ENCODE data around the gene EIF2B2. TPM values are rescaled to one million over a fixed set of nuclear protein-coding genes. Genes with fewer than 3 reads are reported as not detected.

The EIF2B2 gene
- total RNA-seq, 1 experiment from 2014 or later = 48.3 TPM

DNA sequence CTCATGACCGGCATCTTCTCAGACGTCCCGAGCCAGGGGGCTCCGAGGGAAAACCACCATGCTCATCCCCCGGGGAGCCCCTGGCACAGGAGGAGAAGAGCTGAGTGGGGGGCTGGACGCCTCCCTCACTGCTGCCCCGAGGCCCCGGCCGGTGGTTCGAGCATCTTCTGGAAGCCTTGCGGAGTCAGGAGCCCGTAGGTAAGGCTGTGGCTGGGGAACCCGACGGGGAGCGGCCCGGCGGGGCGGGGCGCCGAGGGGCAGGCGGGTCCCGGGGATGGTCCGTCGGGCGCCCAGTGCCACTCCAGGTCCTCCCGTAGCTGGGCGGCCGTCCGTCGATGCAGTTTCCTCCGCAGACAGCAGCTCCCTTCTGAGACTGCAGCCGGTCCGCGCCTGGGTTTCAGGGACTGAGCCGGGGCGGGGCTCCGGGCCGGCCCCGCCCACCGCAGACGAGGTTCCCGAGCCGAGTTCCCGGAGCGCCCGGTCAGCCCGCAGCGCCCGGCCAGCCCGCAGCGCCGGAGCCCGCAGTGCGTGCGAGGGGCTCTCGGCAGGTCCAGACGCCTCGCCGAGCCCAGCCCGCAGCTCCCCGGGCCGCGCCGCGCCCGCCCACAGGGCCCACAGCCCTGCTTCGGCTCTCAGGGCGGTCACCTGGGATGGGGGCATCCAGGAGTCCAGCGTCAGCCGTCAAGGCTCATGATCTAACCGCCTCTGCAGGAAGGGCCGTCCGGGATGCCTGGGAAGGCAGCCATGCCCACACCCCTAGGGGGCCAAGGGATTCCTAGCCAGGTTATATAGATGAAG lies 47.3 kb upstream of the EIF2B2 start, which contains the start of gene PGF:
Gene PGF, minus strand, starts transcription at position 369 of the 798 bp plus-strand sequence. Its CDS starts 355 bp downstream, at position 14.
- Histone ChIP-seq H2BK20ac (ENCODE audit: low read depth, low read length, poor library complexity, severe bottlenecking) (no peak within 1 kb of the TSS), H3K79me2 (ENCODE audit: insufficient read depth, low read length) (no peaks in the 10 kb centered on the region), H3T11ph (ENCODE audit: low read length) (no peak within 1 kb of the TSS), H3K79me1 (ENCODE audit: insufficient read depth, low read depth, low read length, poor library complexity, severe bottlenecking) (no peaks in the 10 kb centered on the region), H2AFZ (ENCODE audit: low read length) (no peak within 1 kb of the TSS), H3K56ac (ENCODE audit: insufficient read length, low read depth, low read length) (no peak within 1 kb of the TSS), H3K23me2 (ENCODE audit: insufficient read length, low read depth, low read length, poor library complexity, severe bottlenecking) (no peaks in the 10 kb centered on the region), H4K20me1 (ENCODE audit: control insufficient read depth, insufficient read depth, insufficient read length) (no peaks in the 10 kb centered on the region), H3K9me3 (ENCODE audit: control insufficient read depth, low read depth, low read length) (no peaks in the 10 kb centered on the region), H2AK5ac (ENCODE audit: insufficient read length, low read length) (no peak within 1 kb of the TSS), H3K9ac (ENCODE audit: extremely low read depth, insufficient read length, low read length) (no peak within 1 kb of the TSS), H2BK15ac (ENCODE audit: low read depth, low read length) (no peak within 1 kb of the TSS), H3K27me3 (ENCODE audit: insufficient read depth, low read length) (no peaks in the 10 kb centered on the region; the same call in 1 of the 2 replicates), H4K8ac (replicated peaks; ENCODE audit: insufficient read length, low read depth, low read length) (no peak within 1 kb of the TSS), H3K4me2 (ENCODE audit: insufficient read depth, insufficient read length, low read length) (peak within 1 kb of the TSS; percentile 18), H3K23ac (ENCODE audit: insufficient read length, low read depth, low read length) (no peak within 1 kb of the TSS), H3K14ac (ENCODE audit: insufficient read depth, low read length) (no peak within 1 kb of the TSS; the same call in 1 of the 2 replicates), H3K4ac (ENCODE audit: low read depth, low read length) (no peak within 1 kb of the TSS), H3K27ac (ENCODE audit: insufficient read length, low read depth, low read length) (no peak within 1 kb of the TSS), H3K18ac (ENCODE audit: insufficient read length, low read depth, low read length) (no peak within 1 kb of the TSS), H2BK12ac (ENCODE audit: insufficient read length, low read depth, low read length) (no peak within 1 kb of the TSS), H2BK120ac (ENCODE audit: low read depth, low read length, poor library complexity, severe bottlenecking) (no peak within 1 kb of the TSS), H4K5ac (ENCODE audit: insufficient read length, low read depth, low read length) (no peak within 1 kb of the TSS), H2BK5ac (ENCODE audit: insufficient read length, low read length) (no peak within 1 kb of the TSS), H3K4me1 (ENCODE audit: insufficient read depth, low read length) (no peaks in the 10 kb centered on the region; the same call in 1 of the 2 replicates), H4K91ac (ENCODE audit: insufficient read length, low read depth, low read length) (no peak within 1 kb of the TSS)
- Mint-ChIP-seq H3K4me3 (peak within 1 kb of the TSS; percentile 51 to 73), H3K27me3 (ENCODE audit: low read depth) (peaks cover 21% of the 10 kb centered on the region), H3K9me3 (no peaks in the 10 kb centered on the region), H3K4me1 (peaks cover 10 to 15% of the 10 kb centered on the region in 2 experiments), H3K27ac (no peak within 1 kb of the TSS), H3K36me3 (ENCODE audit: insufficient read depth in 1 of 3, low read depth in 3 of 3) (no peaks in the 10 kb centered on the region; a peak in 1 of 7 replicates)
- DNase-seq = peak; percentile 84
- WGBS (ENCODE audit: extremely low coverage, insufficient read length, low lambda C conversion rate) = no CpG with 5 or more reads among the region's 73 CpGs
- TF ChIP-seq, protein P1, sequence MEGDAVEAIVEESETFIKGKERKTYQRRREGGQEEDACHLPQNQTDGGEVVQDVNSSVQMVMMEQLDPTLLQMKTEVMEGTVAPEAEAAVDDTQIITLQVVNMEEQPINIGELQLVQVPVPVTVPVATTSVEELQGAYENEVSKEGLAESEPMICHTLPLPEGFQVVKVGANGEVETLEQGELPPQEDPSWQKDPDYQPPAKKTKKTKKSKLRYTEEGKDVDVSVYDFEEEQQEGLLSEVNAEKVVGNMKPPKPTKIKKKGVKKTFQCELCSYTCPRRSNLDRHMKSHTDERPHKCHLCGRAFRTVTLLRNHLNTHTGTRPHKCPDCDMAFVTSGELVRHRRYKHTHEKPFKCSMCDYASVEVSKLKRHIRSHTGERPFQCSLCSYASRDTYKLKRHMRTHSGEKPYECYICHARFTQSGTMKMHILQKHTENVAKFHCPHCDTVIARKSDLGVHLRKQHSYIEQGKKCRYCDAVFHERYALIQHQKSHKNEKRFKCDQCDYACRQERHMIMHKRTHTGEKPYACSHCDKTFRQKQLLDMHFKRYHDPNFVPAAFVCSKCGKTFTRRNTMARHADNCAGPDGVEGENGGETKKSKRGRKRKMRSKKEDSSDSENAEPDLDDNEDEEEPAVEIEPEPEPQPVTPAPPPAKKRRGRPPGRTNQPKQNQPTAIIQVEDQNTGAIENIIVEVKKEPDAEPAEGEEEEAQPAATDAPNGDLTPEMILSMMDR (conservative IDR thresholded peaks at IDR 0.05) = no peak

Data from H9 (cell line).